PC-3 (cell line): ENCODE measurements around the gene TIE1.

Experiments
- EZH2phosphoT487 ChIP-seq: fragments of 300-600 bp; sonication (generic); IDR thresholded peaks from 2 replicates; pipeline ENCODE4 v1.6.1; 2018; ENCODE audit warnings: mild to moderate bottlenecking, antibody characterized with exemption, low read length, borderline replicate concordance
- TF ChIP-seq, protein P1 (sequence below): fragments of 300-600 bp; sonication (generic); conservative IDR thresholded peaks from 2 replicates; pipeline ENCODE4 v1.5.1; 2017; ENCODE audit warnings: antibody characterized with exemption, low read depth, mild to moderate bottlenecking, low read length

DNA sequence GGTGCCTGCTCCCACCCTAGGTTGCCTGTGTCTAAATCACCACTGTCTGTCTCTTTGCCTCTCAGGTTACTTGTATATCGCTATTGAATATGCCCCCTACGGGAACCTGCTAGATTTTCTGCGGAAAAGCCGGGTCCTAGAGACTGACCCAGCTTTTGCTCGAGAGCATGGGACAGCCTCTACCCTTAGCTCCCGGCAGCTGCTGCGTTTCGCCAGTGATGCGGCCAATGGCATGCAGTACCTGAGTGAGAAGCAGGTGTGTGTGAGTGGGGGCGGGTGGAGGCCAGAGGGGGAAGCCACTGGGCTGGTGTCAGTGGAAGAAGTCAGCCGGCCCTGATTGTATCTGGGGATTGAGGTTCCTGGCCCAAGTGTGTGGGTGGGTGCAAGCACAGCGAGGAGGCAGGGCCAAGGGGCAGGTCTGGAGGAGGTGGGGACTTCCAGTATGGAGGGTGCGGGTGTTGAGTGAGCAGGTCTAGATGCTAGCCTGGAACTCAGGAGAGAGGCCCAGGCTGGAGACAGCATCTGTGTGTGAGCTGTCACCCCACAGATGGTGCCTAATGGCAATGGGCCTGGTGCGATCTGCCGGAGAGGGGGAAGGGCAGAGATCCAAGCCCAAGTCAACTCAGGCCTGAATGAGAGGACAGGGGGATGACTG lies 17.2 kb downstream of the TIE1 start:
- TF ChIP-seq, protein P1, sequence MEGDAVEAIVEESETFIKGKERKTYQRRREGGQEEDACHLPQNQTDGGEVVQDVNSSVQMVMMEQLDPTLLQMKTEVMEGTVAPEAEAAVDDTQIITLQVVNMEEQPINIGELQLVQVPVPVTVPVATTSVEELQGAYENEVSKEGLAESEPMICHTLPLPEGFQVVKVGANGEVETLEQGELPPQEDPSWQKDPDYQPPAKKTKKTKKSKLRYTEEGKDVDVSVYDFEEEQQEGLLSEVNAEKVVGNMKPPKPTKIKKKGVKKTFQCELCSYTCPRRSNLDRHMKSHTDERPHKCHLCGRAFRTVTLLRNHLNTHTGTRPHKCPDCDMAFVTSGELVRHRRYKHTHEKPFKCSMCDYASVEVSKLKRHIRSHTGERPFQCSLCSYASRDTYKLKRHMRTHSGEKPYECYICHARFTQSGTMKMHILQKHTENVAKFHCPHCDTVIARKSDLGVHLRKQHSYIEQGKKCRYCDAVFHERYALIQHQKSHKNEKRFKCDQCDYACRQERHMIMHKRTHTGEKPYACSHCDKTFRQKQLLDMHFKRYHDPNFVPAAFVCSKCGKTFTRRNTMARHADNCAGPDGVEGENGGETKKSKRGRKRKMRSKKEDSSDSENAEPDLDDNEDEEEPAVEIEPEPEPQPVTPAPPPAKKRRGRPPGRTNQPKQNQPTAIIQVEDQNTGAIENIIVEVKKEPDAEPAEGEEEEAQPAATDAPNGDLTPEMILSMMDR = no peak
- no peak for TF ChIP-seq EZH2phosphoT487
